ENCODE results near the gene OPCML. TPM values are rescaled to one million over a fixed set of nuclear protein-coding genes. Genes with fewer than 3 reads are reported as not detected.

The OPCML gene
- total RNA-seq, 1 donor from 2014 or later = 0.10 TPM

GRCh38 chr11:132621976-132622580, 910.2 kb downstream of the OPCML start:
- DNase-seq (ENCODE audit: low spot score) = no peak

- no peak for DNase-seq (ENCODE audit: low spot score)
Measured at GRCh38 chr11:132620423-132620822, 911.9 kb downstream of the OPCML start.

- DNase-seq (ENCODE audit: low spot score) = no peak
Measured at GRCh38 chr11:132610791-132611190, 921.5 kb downstream of the OPCML start.

GRCh38 chr11:132610216-132610615, 922.1 kb downstream of the OPCML start:
- no peak for DNase-seq (ENCODE audit: low spot score)

- DNase-seq (ENCODE audit: low spot score) = no peak
Measured at GRCh38 chr11:132607575-132607974, 924.7 kb downstream of the OPCML start.

GRCh38 chr11:132605825-132606570, 926.3 kb downstream of the OPCML start:
- DNase-seq (ENCODE audit: low spot score) = no peak

GRCh38 chr11:132604431-132604830, 927.9 kb downstream of the OPCML start:
- DNase-seq (ENCODE audit: low spot score) = no peak

GRCh38 chr11:132601875-132602274, 930.4 kb downstream of the OPCML start:
- DNase-seq (ENCODE audit: low spot score) = no peak

- DNase-seq (ENCODE audit: low spot score) = no peak
Measured at GRCh38 chr11:132595711-132596134, 936.6 kb downstream of the OPCML start.

- DNase-seq (ENCODE audit: low spot score) = no peak
Measured at GRCh38 chr11:132595246-132595645, 937.1 kb downstream of the OPCML start.

GRCh38 chr11:132590986-132591385, 941.3 kb downstream of the OPCML start:
- no peak for DNase-seq (ENCODE audit: low spot score)

GRCh38 chr11:132590554-132590953, 941.7 kb downstream of the OPCML start:
- DNase-seq (ENCODE audit: low spot score) = no peak

- no peak for DNase-seq (ENCODE audit: low spot score)
Measured at GRCh38 chr11:132589791-132590190, 942.5 kb downstream of the OPCML start.

GRCh38 chr11:132588366-132588765, 943.9 kb downstream of the OPCML start:
- no peak for DNase-seq (ENCODE audit: low spot score)

- no peak for DNase-seq (ENCODE audit: low spot score)
Measured at GRCh38 chr11:132587716-132588115, 944.6 kb downstream of the OPCML start.

- no peak for DNase-seq (ENCODE audit: low spot score)
Measured at GRCh38 chr11:132586801-132587200, 945.5 kb downstream of the OPCML start.

GRCh38 chr11:132579634-132580327, 952.5 kb downstream of the OPCML start:
- DNase-seq (ENCODE audit: low spot score) = no peak

- DNase-seq (ENCODE audit: low spot score) = no peak
Measured at GRCh38 chr11:132579136-132579535, 953.2 kb downstream of the OPCML start.

- DNase-seq (ENCODE audit: low spot score) = no peak
Measured at GRCh38 chr11:132578580-132578979, 953.7 kb downstream of the OPCML start.

GRCh38 chr11:132576706-132577105, 955.6 kb downstream of the OPCML start:
- DNase-seq (ENCODE audit: low spot score) = no peak

- no peak for DNase-seq (ENCODE audit: low spot score)
Measured at GRCh38 chr11:132564091-132564885, 968.0 kb downstream of the OPCML start.

- no peak for DNase-seq (ENCODE audit: low spot score)
Measured at GRCh38 chr11:132563050-132563449, 969.3 kb downstream of the OPCML start.
